ENCODE measurements around the gene MSRB1.

Gene MSRB1

GRCh38 chr16:1895949-1896675, 46.9 kb downstream of the MSRB1 start:
- no peak for DNase-seq

GRCh38 chr16:1895068-1895467, 47.9 kb downstream of the MSRB1 start:
- DNase-seq, result no peak

- peak; percentile 97 for DNase-seq
Measured at GRCh38 chr16:1890708-1891050, 52.3 kb downstream of the MSRB1 start.

GRCh38 chr16:1890024-1890707, 52.8 kb downstream of the MSRB1 start:
- DNase-seq, result peak; percentile 93

Data from NCI-H187 treated with DMSO at 0.1 percent for 48 hours (cell line).